Activated T-helper 1 cell treated with anti-CD3 and anti-CD28 coated beads, Interleukin-12 subunit alpha, Interleukin-12 subunit beta, Interleukin-2, Interleukin-4 antibody, amounts not matched to agents 30 ng/mL and 10 ng/mL and 1 ng/mL, durations not matched to agents 14 hours and 24 hours and 36 hours (primary cell): Measurements from ENCODE around the gene ARMC9. TPM values are rescaled to one million over a fixed set of nuclear protein-coding genes. Genes with fewer than 3 reads are reported as not detected.
A peak's percentile ranks its signal among the peaks of the same experiment; 100 is the strongest.
"Not testable (repeated sequence)": the region's sequence is repeated elsewhere in the genome, so short reads cannot be mapped to it uniquely, and the experiment has no call there.

Experiments
- DNase-seq: peaks from one replicate; pipeline ENCODE4 v3.0.0; 2021; ENCODE audit warnings: low spot score
- H3K27ac Mint-ChIP-seq: one replicate; pipeline ENCODE4 v1.8.0; 2021; ENCODE audit warnings: mild to moderate bottlenecking, mixed read lengths
- H3K27me3 Mint-ChIP-seq: one replicate; pipeline ENCODE4 v1.8.0; 2022; ENCODE audit warnings: mild to moderate bottlenecking, moderate library complexity, mixed read lengths; ENCODE audit not compliant: insufficient read depth
- H3K36me3 Mint-ChIP-seq: one replicate; pipeline ENCODE4 v1.8.0; 2021; ENCODE audit warnings: low read depth, mixed read lengths
- H3K4me1 Mint-ChIP-seq: one replicate; pipeline ENCODE4 v1.8.0; 2021; ENCODE audit warnings: low read depth, mixed read lengths
- H3K4me3 Mint-ChIP-seq: one replicate; pipeline ENCODE4 v1.8.0; 2021; ENCODE audit warnings: mild to moderate bottlenecking, moderate library complexity, mixed read lengths
- H3K9me3 Mint-ChIP-seq: one replicate; pipeline ENCODE4 v1.8.0; 2021; ENCODE audit warnings: mixed read lengths
- intact Hi-C: fragments of 100-400 bp; cut with micrococcal nuclease; formaldehyde crosslinking; loops from one replicate; pipeline ENCODE4 v1.15.1; 2024
- total RNA-seq: library from RNA; stranded (reverse); gene quantifications from 2 replicates; pipeline ENCODE4 v1.2.3, GENCODE V29; 2022

ARMC9 gene
- total RNA-seq, 1 donor from 2014 or later: 3.8 TPM

DNA sequence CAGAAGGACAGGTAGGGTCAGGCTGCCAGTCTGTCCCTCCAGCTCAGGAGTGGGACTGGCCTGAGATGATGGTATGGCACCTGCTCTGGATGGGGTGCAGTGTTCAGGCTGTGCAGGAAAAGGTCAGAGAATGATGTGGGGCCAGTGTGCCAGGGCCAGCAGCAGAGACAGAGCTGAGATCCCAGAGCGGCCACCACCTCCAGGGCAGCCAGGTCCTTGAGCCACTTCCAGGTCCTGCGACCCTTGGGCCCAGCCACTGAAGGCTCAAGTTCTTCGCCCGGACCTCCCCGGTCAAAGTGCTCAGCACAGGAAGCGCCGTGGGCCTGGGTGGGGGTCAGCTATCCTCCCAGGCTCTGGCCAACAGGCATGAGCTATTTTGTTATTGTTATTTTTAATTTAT lies 12.1 kb upstream of the ARMC9 start:
- intact Hi-C loops: no loop called here
- DNase-seq: no peak
- Mint-ChIP-seq H3K27ac (no peak overlapping the region), H3K36me3 (no peaks in the 10 kb centered on the region), H3K27me3 (peaks cover 16% of the 10 kb centered on the region), H3K9me3 (no peaks in the 10 kb centered on the region), H3K4me3 (no peak overlapping the region), H3K4me1 (peaks cover 4% of the 10 kb centered on the region)

- Mint-ChIP-seq H3K4me1 (no peaks in the 10 kb centered on the region), H3K27me3 (peaks cover 30% of the 10 kb centered on the region), H3K4me3 (no peak overlapping the region), H3K36me3 (no peaks in the 10 kb centered on the region), H3K27ac (no peak overlapping the region), H3K9me3 (no peaks in the 10 kb centered on the region)
- DNase-seq: no peak
- intact Hi-C loops: no loop called here
Measured at GRCh38 chr2:231187736-231188505, 10.5 kb upstream of the ARMC9 start.

DNA sequence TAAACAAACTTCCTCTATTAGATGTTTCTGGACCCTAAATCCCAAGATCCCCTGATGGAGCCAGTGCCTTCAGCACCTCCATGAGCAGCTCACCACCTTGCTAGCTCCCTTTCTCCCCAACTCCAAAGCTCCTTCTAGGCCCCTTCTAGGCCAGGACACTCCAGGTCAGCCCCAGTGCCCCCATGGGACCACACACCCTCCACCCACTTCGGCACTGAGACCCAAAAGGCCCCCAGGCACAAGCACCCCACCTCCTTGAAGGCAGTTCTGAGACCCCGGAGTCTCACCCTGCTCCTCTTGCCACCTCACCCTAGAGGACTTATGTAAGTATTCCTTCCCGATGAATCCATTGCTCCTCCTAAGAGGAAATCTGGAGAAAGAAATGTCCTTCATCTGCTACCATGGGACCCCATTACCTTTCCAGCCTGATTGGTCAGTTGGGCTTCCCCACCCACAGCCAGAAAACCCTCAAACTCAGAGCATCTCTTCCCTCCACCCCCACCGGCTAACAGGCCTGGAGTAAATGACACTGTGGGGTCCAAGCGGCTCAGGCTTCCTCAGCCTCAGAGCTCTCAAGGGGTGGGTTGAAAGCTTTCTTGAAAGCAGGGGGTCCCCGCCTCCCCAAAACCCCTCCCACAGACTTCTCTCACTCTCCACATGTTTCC lies 9.8 kb upstream of the ARMC9 start:
- no peak for DNase-seq
- no peak overlapping the region for H3K4me3 Mint-ChIP-seq
- H3K27ac Mint-ChIP-seq: no peak overlapping the region
- H3K36me3 Mint-ChIP-seq: no peaks in the 10 kb centered on the region
- H3K27me3 Mint-ChIP-seq: peaks cover 33% of the 10 kb centered on the region
- H3K9me3 Mint-ChIP-seq: no peaks in the 10 kb centered on the region
- H3K4me1 Mint-ChIP-seq: no peaks in the 10 kb centered on the region
- intact Hi-C loops: no loop called here

- H3K27me3 Mint-ChIP-seq: peaks cover 34% of the 10 kb centered on the region
- intact Hi-C loops: no loop called here
- no peaks in the 10 kb centered on the region for H3K4me1 Mint-ChIP-seq
- H3K9me3 Mint-ChIP-seq: no peaks in the 10 kb centered on the region
- no peaks in the 10 kb centered on the region for H3K36me3 Mint-ChIP-seq
- no peak overlapping the region for H3K4me3 Mint-ChIP-seq
- H3K27ac Mint-ChIP-seq: no peak overlapping the region
- no peak for DNase-seq
Measured at GRCh38 chr2:231189171-231189530, 9.3 kb upstream of the ARMC9 start.

GRCh38 chr2:231189571-231190495 lies 8.6 kb upstream of the ARMC9 start:
- Mint-ChIP-seq H3K4me1 (no peaks in the 10 kb centered on the region), H3K27me3 (peaks cover 36% of the 10 kb centered on the region)
- DNase-seq: no peak

GRCh38 chr2:231190531-231191197 lies 7.8 kb upstream of the ARMC9 start:
- DNase-seq: no peak
- Mint-ChIP-seq H3K9me3 (no peaks in the 10 kb centered on the region), H3K4me1 (no peaks in the 10 kb centered on the region), H3K27ac (no peak overlapping the region), H3K36me3 (no peaks in the 10 kb centered on the region), H3K4me3 (no peak overlapping the region), H3K27me3 (peaks cover 40% of the 10 kb centered on the region)
- intact Hi-C loops: loop anchor here (10.0 kb wide), 1 partner anchor 86 kb away; no protein-coding TSS in a partner anchor

More at GRCh38 chr2:231189571-231190495, 8.6 kb upstream of the ARMC9 start:
- Mint-ChIP-seq H3K9me3 (no peaks in the 10 kb centered on the region), H3K36me3 (no peaks in the 10 kb centered on the region), H3K4me3 (no peak overlapping the region), H3K27ac (no peak overlapping the region)
- intact Hi-C loops: loop anchor here (10.0 kb wide), 1 partner anchor 85 kb away; no protein-coding TSS in a partner anchor

GRCh38 chr2:231191896-231192872 lies 6.2 kb upstream of the ARMC9 start:
- no peak for DNase-seq
- H3K36me3 Mint-ChIP-seq: no peaks in the 10 kb centered on the region
- intact Hi-C loops: loop anchor here (10.0 kb wide), 1 partner anchor 87 kb away; no protein-coding TSS in a partner anchor
- H3K4me3 Mint-ChIP-seq: no peak overlapping the region
- peaks cover 40% of the 10 kb centered on the region for H3K27me3 Mint-ChIP-seq
- H3K4me1 Mint-ChIP-seq: no peaks in the 10 kb centered on the region
- no peaks in the 10 kb centered on the region for H3K9me3 Mint-ChIP-seq
- H3K27ac Mint-ChIP-seq: no peak overlapping the region

DNA sequence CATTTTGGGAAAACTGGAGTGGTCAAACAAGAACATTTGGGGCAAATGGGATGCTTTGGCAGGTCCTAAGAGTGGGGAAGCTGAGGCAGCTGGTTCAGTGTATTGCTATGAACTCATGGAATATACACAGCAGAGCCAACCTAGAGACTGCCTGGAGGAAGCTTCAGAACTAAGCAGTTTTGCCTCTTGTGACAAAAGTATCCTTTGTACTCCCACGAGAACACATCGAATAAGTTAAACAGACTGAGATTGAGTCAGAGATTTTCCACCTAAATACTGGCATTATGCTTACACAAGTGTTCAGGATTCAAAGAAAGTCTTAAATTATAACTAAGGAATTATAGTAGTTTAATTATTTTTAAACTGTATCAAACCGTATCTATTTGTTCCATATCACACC lies 5.2 kb upstream of the ARMC9 start:
- intact Hi-C loops: loop anchor here (10.0 kb wide), 1 partner anchor 88 kb away; no protein-coding TSS in a partner anchor
- Mint-ChIP-seq H3K27me3 (peaks cover 40% of the 10 kb centered on the region), H3K4me1 (peaks cover 9% of the 10 kb centered on the region), H3K36me3 (no peaks in the 10 kb centered on the region), H3K4me3 (no peak overlapping the region), H3K27ac (no peak overlapping the region), H3K9me3 (no peaks in the 10 kb centered on the region)
- DNase-seq: no peak

DNA sequence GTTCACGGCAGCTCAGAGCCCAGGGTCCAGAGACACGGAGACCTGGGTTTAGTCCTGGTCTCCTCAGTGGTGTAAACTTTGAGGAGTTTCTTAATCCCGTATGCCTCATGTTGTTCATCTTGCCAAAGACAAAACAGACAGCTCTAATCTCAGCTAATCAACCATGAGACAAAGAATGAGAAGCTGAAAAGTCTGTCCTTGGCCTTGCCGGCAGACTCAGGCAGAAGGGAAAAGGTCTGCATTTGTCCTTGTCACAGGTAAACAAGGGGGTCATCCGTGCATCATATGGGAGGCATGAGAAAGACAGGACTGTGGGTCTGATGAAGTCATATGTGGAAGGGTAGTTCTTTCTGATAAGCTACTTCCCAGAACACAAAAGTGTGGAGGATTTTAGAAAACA lies 1.8 kb upstream of the ARMC9 start:
- Mint-ChIP-seq H3K4me3 (peak overlapping the region; percentile 12), H3K9me3 (no peaks in the 10 kb centered on the region), H3K4me1 (peaks cover 23% of the 10 kb centered on the region), H3K27ac (no peak overlapping the region), H3K36me3 (no peaks in the 10 kb centered on the region), H3K27me3 (peaks cover 36% of the 10 kb centered on the region)
- intact Hi-C loops: loop anchor here (10.0 kb wide), 1 partner anchor 92 kb away; no protein-coding TSS in a partner anchor
- no peak for DNase-seq

DNA sequence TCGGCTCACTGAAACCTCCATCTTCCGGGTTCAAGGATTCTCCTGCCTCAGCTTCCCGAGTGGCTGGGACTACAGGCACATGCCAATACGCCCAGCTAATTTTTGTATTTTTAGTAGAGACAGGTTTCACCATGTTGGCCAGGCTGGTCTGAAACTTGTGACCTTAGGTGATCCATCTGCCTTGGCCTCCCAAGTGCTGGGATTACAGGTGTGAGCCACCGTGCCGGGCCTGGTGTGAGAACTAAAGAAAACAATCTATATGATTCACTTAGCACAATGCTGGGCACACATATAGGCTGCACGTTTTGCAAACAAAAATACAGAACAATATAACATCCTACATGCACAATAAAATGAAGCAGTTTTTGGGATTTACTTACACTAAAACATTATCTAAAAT lies 1.2 kb upstream of the ARMC9 start:
- H3K27ac Mint-ChIP-seq, H3K9me3 Mint-ChIP-seq, H3K36me3 Mint-ChIP-seq, DNase-seq: not testable (repeated sequence)
- Mint-ChIP-seq H3K4me1 (peaks cover 24% of the 10 kb centered on the region), H3K27me3 (peaks cover 33% of the 10 kb centered on the region), H3K4me3 (peak overlapping the region; percentile 92)
- intact Hi-C loops: loop anchor here (10.0 kb wide), 1 partner anchor 92 kb away; no protein-coding TSS in a partner anchor

DNA sequence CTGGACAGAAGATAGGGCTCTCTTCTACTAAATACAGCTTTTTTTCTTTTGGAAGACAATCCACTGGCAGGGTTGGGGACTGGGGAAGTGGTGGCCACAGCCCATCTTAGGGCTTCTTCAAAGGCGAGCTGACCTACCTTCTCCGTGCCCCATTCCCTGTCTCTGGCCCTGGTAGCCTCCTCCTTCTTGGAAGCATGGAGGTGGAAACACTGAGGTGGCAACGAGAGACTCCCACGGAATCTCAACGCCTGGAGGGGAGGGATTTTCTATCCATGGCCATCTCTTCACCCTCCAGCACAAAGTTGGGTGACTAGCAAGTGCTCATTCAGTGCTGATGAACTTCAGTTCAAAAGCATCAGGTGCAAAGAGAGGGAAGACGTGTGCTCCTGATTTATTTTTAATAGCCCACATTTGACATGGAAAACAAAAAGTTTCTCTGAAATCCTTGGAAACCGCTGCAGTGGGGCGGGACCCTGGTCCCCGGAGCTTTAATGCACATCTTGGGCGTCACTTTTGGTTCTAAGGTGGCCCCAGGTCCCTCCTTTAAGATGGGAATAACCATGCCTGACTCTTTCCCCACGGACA lies 633 bp upstream of the ARMC9 start:
- Mint-ChIP-seq H3K27ac (no peak overlapping the region), H3K9me3 (no peaks in the 10 kb centered on the region), H3K4me1 (peaks cover 24% of the 10 kb centered on the region), H3K4me3 (peak overlapping the region; percentile 92), H3K36me3 (no peaks in the 10 kb centered on the region), H3K27me3 (peaks cover 27% of the 10 kb centered on the region)
- intact Hi-C loops: loop anchor here (10.0 kb wide), 1 partner anchor 93 kb away; no protein-coding TSS in a partner anchor
- no peak for DNase-seq
